Parathyroid adenoma (tissue), 2 donors: ENCODE measurements around the gene HECW1.

Experiments
- H2AFZ ChIP-seq: fragments of 300-600 bp; sonication (generic); one replicate; pipeline ENCODE4 v1.7.0; 2017; ENCODE audit warnings: antibody characterized with exemption, mild to moderate bottlenecking
- H3K27ac ChIP-seq: fragments of 300-600 bp; sonication (generic); one replicate; pipeline ENCODE4 v1.7.0; 2017
- H3K27me3 ChIP-seq: fragments of 300-600 bp; sonication (generic); one replicate; pipeline ENCODE4 v1.7.0; 2017; ENCODE audit warnings: low read length; ENCODE audit not compliant: control insufficient read depth, insufficient read depth
- H3K36me3 ChIP-seq: fragments of 300-600 bp; sonication (generic); one replicate; pipeline ENCODE4 v1.7.0; 2017; ENCODE audit warnings: low read length; ENCODE audit not compliant: control insufficient read depth, insufficient read depth
- H3K4me1 ChIP-seq: fragments of 300-600 bp; sonication (generic); one replicate; pipeline ENCODE4 v1.7.0; 2017; ENCODE audit warnings: control low read depth
- H3K4me2 ChIP-seq: fragments of 300-600 bp; sonication (generic); one replicate; pipeline ENCODE4 v1.7.0; 2017; ENCODE audit warnings: low read length
- H3K4me3 ChIP-seq: fragments of 300-600 bp; sonication (generic); one replicate; pipeline ENCODE4 v1.7.0; 2017; ENCODE audit warnings: low read depth, low read length
- H3K79me2 ChIP-seq: fragments of 300-600 bp; sonication (generic); one replicate; pipeline ENCODE4 v1.7.0; 2017; ENCODE audit warnings: control low read depth
- H3K9ac ChIP-seq: fragments of 300-600 bp; sonication (generic); one replicate; pipeline ENCODE4 v1.7.0; 2017; ENCODE audit warnings: mild to moderate bottlenecking
- H3K9me3 ChIP-seq: fragments of 300-600 bp; sonication (generic); one replicate; pipeline ENCODE4 v1.7.0; 2017; ENCODE audit warnings: low read length; ENCODE audit not compliant: control insufficient read depth
- CTCF ChIP-seq: fragments of 300-600 bp; sonication (generic); IDR thresholded peaks from one replicate; pipeline ENCODE4 v1.7.0; 2017; ENCODE audit warnings: antibody characterized with exemption, mild to moderate bottlenecking
- donor health status: primary hyperparathyroidism.

HECW1 gene

DNA sequence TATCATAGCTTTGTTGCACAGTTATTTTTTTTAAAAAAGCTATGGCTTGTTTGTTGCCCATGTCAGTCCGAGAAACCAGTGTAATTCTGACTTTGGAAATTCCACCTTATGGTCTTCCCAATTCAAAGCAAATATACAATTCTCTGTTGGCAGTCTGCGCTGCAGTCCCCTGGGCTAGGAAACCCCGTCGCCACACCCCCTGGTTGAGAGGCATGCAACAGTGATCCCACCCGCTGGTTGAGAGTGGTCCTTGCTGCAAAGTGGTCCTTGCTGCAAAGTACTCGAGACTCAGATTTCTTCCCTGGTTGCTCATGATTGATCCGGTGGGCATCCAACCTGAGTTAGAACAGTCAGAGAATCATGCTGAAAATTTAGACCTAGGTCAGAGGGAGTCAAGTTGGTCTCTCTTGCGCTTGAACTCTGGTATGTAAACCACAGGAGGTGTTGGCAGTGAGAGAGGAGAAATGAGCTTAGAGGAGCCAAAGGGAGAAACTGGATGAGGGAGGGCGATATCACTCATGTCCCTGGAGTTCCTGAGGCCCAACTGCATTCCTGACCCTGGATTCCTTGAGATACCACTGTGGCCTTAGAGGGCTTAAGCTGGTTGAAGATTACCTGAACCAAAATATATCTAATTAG lies 425.4 kb downstream of the HECW1 start:
- Histone ChIP-seq H3K27ac (no peak overlapping the region), H3K9ac (no peak overlapping the region), H2AFZ (no peak overlapping the region), H3K9me3 (no peaks in the 10 kb centered on the region), H3K36me3 (no peaks in the 10 kb centered on the region), H3K27me3 (no peaks in the 10 kb centered on the region), H3K79me2 (no peaks in the 10 kb centered on the region), H3K4me3 (no peak overlapping the region), H3K4me1 (no peaks in the 10 kb centered on the region), H3K4me2 (no peak overlapping the region)
- no peak for TF ChIP-seq CTCF

DNA sequence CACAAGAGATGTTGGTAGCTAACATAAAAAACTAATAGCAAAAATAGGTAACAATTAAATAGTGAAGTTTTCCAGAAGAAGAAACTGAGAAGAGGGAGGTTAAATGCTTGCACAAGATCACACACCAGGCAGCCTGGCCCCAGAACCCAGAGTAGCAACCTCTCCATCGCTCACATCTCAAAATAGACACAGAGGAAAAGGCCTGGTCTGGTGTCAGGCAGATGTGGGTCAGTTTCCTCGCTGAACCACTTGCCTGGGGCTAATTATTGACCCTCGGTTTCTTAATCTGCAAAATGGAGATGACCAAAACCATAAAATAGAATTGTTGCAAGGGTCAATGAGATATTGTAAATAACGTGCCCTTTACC lies 425.9 kb downstream of the HECW1 start:
- no peak overlapping the region for H3K9ac ChIP-seq
- H3K4me1 ChIP-seq, result no peaks in the 10 kb centered on the region
- no peaks in the 10 kb centered on the region for H3K9me3 ChIP-seq
- no peak overlapping the region for H3K4me3 ChIP-seq
- no peak overlapping the region for H3K4me2 ChIP-seq
- no peak overlapping the region for H3K27ac ChIP-seq
- no peak overlapping the region for H2AFZ ChIP-seq
- H3K27me3 ChIP-seq, result no peaks in the 10 kb centered on the region
- no peak for TF ChIP-seq CTCF
- H3K79me2 ChIP-seq, result no peaks in the 10 kb centered on the region
- no peaks in the 10 kb centered on the region for H3K36me3 ChIP-seq

DNA sequence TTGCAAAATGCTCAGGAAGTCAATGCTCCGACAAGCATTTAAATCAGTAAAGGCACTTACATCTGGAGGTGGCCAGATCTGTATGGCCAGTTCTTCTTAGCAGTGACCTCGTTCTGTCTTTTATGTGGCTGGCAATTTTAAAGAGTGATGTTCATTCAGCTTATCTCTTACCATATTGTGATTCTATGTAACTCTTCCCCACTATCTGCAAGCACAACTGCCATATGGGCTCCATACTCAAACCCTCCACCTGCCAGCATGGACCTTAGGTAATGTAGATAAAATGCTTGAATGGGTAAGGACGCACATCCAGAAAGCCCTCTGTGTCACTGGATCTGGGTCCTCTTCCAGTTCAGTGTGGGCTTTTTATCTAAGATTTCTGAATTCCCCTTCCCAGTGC lies 428.0 kb downstream of the HECW1 start:
- H3K36me3 ChIP-seq, result no peaks in the 10 kb centered on the region
- no peaks in the 10 kb centered on the region for H3K4me1 ChIP-seq
- no peaks in the 10 kb centered on the region for H3K79me2 ChIP-seq
- no peaks in the 10 kb centered on the region for H3K27me3 ChIP-seq
- no peak overlapping the region for H3K27ac ChIP-seq
- H3K9ac ChIP-seq, result no peak overlapping the region
- H2AFZ ChIP-seq, result no peak overlapping the region
- no peak overlapping the region for H3K4me3 ChIP-seq
- TF ChIP-seq CTCF, result no peak
- H3K4me2 ChIP-seq, result no peak overlapping the region
- no peaks in the 10 kb centered on the region for H3K9me3 ChIP-seq

- Histone ChIP-seq H3K27ac (no peak overlapping the region), H3K9me3 (no peaks in the 10 kb centered on the region)
- TF ChIP-seq CTCF, result no peak
These were observed 430.3 kb downstream of the HECW1 start for GRCh38 chr7:43542716-43543115.

GRCh38 chr7:43546231-43546630 lies 433.8 kb downstream of the HECW1 start:
- Histone ChIP-seq H2AFZ (no peak overlapping the region), H3K9me3 (no peaks in the 10 kb centered on the region), H3K4me3 (no peak overlapping the region), H3K4me1 (no peaks in the 10 kb centered on the region), H3K4me2 (no peak overlapping the region), H3K27ac (no peak overlapping the region), H3K36me3 (no peaks in the 10 kb centered on the region), H3K79me2 (no peaks in the 10 kb centered on the region), H3K27me3 (no peaks in the 10 kb centered on the region), H3K9ac (no peak overlapping the region)
- TF ChIP-seq CTCF, result no peak

More at GRCh38 chr7:43542716-43543115, 430.3 kb downstream of the HECW1 start:
- H3K4me3 ChIP-seq, result no peak overlapping the region
- H3K4me1 ChIP-seq, result no peaks in the 10 kb centered on the region
- no peaks in the 10 kb centered on the region for H3K27me3 ChIP-seq
- H2AFZ ChIP-seq, result no peak overlapping the region
- no peaks in the 10 kb centered on the region for H3K79me2 ChIP-seq
- H3K4me2 ChIP-seq, result no peak overlapping the region
- no peak overlapping the region for H3K9ac ChIP-seq
- no peaks in the 10 kb centered on the region for H3K36me3 ChIP-seq
